A549 (cell line): Measurements from ENCODE around the gene HUS1B.

Experiments
- BHLHE40 ChIP-seq: IDR thresholded peaks from 2 replicates; pipeline ENCODE4 v1.6.1; 2012; ENCODE audit warnings: low read depth, low read length, inconsistent platforms
- EP300 ChIP-seq, 2 experiments: fragments of >200 bp; sonication (Bioruptor Twin); formaldehyde crosslinking; IDR thresholded peaks; 2 replicates in 1 of 2; 3 replicates in 1 of 2; pipeline ENCODE4 v1.6.1; 2016 to 2017
- HDAC2 ChIP-seq: fragments of 200-600 bp; sonication (generic); IDR thresholded peaks from 2 replicates; pipeline ENCODE4 v1.6.1; 2016
- KDM1A ChIP-seq: fragments of 200-600 bp; sonication (generic); IDR thresholded peaks from 2 replicates; pipeline ENCODE4 v1.6.1; 2016; ENCODE audit warnings: low read depth, mild to moderate bottlenecking
- PHF8 ChIP-seq: fragments of 200-600 bp; sonication (generic); IDR thresholded peaks from 2 replicates; pipeline ENCODE4 v1.6.1; 2016; ENCODE audit warnings: low read depth, mild to moderate bottlenecking, antibody characterized with exemption, moderate library complexity, borderline replicate concordance
- POLR2A ChIP-seq: IDR thresholded peaks from 2 replicates; pipeline ENCODE4 v1.6.1; 2012; ENCODE audit warnings: mild to moderate bottlenecking, low read length
- RAD21 ChIP-seq, 2 experiments: fragments of >200 bp in 1 of 2; sonication (Bioruptor Twin) in 1 of 2; formaldehyde crosslinking in 1 of 2; IDR thresholded peaks in 1 of 2; conservative IDR thresholded peaks in 1 of 2; 2 replicates in 1 of 2; 3 replicates in 1 of 2; pipeline ENCODE4 v1.6.1; 2012 to 2018; ENCODE audit warnings: inconsistent platforms in 1 of 2
- RFX5 ChIP-seq: fragments of 450-650 bp; IDR thresholded peaks from 2 replicates; pipeline ENCODE4 v1.7.1; 2014; ENCODE audit warnings: antibody characterized with exemption, mild to moderate bottlenecking, moderate library complexity
- TFCP2L1 ChIP-seq: fragments of 250-450 bp; sonication (Bioruptor Pico); IDR thresholded peaks from 2 replicates; pipeline ENCODE4 v1.5.0; 2021; ENCODE audit warnings: mild to moderate bottlenecking
- TF ChIP-seq, protein P1 (sequence below): fragments of 150-350 bp; IDR thresholded peaks from 2 replicates; pipeline ENCODE4 v1.6.1; 2014; ENCODE audit warnings: low read depth, mild to moderate bottlenecking, low read length
- TF ChIP-seq, protein P2 (sequence below): fragments of >200 bp; sonication (Bioruptor Twin); formaldehyde crosslinking; IDR thresholded peaks from 3 replicates; pipeline ENCODE4 v1.5.1; 2016
- TF ChIP-seq, protein P3 (sequence below): fragments of 200-600 bp; sonication (generic); IDR thresholded peaks from 2 replicates; pipeline ENCODE4 v1.6.1; 2016; ENCODE audit warnings: antibody characterized with exemption, mild to moderate bottlenecking, moderate library complexity

DNA sequence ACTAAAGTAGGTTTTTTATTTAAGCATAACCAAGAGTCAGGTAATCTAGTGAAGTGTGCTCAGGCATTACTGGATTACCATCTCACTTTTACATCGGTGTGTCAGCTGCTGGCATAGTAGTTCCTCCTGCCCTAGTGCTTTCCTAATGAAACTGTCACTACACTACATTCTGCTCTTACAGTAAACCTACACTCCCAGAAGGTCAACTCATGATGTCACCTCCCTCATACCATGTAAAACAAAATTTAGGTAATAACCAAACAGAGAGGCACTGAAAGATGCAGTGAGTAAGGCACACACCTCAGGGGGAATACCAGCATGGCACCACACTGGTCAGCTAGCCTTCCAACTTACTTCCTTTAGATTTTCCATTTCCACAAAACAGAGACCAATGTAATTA is 23.3 kb downstream of the HUS1B start:
- TF ChIP-seq, protein P1, sequence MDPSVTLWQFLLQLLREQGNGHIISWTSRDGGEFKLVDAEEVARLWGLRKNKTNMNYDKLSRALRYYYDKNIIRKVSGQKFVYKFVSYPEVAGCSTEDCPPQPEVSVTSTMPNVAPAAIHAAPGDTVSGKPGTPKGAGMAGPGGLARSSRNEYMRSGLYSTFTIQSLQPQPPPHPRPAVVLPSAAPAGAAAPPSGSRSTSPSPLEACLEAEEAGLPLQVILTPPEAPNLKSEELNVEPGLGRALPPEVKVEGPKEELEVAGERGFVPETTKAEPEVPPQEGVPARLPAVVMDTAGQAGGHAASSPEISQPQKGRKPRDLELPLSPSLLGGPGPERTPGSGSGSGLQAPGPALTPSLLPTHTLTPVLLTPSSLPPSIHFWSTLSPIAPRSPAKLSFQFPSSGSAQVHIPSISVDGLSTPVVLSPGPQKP = no peak
- TF ChIP-seq, protein P2, sequence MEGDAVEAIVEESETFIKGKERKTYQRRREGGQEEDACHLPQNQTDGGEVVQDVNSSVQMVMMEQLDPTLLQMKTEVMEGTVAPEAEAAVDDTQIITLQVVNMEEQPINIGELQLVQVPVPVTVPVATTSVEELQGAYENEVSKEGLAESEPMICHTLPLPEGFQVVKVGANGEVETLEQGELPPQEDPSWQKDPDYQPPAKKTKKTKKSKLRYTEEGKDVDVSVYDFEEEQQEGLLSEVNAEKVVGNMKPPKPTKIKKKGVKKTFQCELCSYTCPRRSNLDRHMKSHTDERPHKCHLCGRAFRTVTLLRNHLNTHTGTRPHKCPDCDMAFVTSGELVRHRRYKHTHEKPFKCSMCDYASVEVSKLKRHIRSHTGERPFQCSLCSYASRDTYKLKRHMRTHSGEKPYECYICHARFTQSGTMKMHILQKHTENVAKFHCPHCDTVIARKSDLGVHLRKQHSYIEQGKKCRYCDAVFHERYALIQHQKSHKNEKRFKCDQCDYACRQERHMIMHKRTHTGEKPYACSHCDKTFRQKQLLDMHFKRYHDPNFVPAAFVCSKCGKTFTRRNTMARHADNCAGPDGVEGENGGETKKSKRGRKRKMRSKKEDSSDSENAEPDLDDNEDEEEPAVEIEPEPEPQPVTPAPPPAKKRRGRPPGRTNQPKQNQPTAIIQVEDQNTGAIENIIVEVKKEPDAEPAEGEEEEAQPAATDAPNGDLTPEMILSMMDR = no peak
- TF ChIP-seq, protein P3, sequence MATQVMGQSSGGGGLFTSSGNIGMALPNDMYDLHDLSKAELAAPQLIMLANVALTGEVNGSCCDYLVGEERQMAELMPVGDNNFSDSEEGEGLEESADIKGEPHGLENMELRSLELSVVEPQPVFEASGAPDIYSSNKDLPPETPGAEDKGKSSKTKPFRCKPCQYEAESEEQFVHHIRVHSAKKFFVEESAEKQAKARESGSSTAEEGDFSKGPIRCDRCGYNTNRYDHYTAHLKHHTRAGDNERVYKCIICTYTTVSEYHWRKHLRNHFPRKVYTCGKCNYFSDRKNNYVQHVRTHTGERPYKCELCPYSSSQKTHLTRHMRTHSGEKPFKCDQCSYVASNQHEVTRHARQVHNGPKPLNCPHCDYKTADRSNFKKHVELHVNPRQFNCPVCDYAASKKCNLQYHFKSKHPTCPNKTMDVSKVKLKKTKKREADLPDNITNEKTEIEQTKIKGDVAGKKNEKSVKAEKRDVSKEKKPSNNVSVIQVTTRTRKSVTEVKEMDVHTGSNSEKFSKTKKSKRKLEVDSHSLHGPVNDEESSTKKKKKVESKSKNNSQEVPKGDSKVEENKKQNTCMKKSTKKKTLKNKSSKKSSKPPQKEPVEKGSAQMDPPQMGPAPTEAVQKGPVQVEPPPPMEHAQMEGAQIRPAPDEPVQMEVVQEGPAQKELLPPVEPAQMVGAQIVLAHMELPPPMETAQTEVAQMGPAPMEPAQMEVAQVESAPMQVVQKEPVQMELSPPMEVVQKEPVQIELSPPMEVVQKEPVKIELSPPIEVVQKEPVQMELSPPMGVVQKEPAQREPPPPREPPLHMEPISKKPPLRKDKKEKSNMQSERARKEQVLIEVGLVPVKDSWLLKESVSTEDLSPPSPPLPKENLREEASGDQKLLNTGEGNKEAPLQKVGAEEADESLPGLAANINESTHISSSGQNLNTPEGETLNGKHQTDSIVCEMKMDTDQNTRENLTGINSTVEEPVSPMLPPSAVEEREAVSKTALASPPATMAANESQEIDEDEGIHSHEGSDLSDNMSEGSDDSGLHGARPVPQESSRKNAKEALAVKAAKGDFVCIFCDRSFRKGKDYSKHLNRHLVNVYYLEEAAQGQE = no peak
- TF ChIP-seq EP300 (IDR thresholded peaks at IDR 0.05) (no peak), TFCP2L1 (CRISPR knock-in tag) (no peak), KDM1A (no peak), POLR2A (no peak), PHF8 (no peak), HDAC2 (no peak), RFX5 (no peak), RAD21 (conservative IDR thresholded peaks at IDR 0.05 in 1 of 2, IDR thresholded peaks at IDR 0.05 in 1 of 2) (no peak), BHLHE40 (no peak)
